ENCODE data around the gene NINL.
"Not testable (repeated sequence)": the region's sequence is repeated elsewhere in the genome, so short reads cannot be mapped to it uniquely, and the experiment has no call there.

Gene NINL

DNA sequence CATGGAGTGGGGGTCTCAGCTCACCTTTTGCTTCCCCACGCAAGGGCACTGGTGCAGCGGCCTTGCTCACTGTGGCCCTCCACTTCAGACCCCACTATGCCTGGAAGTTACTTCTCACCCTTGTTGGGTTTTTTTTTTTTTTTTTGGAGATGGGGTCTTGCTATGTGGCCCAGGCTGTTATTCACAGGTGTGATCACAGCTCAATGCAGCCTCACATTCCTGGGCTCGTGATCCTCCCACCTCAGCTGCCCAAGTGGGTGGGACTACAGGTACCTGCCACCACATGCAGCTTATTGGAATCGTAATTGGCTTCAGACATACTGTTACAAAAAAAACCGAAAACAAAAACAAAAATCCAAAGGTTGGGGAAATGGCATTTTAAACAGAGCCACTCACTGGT, 32.4 kb downstream of the NINL start:
- DNase-seq: no peak

DNA sequence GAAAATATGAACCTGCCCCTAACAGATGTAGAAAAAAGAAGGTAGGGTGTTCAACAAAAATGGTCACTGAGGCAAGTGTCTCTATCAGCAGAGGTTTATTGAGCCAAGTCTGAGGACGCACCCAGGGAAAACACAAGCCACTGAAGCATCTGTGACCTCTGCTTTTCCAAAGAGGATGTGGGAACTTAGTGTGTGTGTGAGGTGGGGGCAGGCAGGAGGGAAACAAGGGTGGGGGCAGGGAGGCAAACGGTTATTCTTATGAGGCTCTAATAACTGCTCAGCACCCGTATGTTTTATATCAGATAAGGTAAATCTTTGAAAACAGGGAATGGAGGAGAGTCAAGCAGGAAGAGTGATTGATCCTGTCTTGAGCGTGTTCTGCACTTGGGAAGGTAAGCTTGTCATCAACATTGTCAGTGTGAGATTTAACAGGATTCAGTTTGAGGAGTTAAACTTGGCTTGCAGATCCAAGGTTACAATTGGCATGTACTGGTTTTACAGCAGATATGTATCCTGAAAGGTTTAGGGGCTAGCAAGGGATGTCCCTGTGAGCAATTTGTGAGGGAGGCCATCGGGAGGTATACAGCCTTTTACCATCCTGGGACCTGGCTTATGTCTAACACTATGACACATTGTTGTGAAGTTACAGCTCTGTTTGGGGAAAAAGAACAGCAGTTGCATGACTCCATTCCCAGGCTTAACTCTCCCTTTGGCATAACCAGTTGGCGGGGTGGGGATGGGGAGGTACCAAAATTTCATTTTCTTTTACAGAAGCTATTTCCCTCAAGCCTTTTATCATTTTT, 33.7 kb downstream of the NINL start:
- no peak for DNase-seq

GRCh38 chr20:25550645-25551337, 34.5 kb downstream of the NINL start:
- DNase-seq: not testable (repeated sequence)

DNA sequence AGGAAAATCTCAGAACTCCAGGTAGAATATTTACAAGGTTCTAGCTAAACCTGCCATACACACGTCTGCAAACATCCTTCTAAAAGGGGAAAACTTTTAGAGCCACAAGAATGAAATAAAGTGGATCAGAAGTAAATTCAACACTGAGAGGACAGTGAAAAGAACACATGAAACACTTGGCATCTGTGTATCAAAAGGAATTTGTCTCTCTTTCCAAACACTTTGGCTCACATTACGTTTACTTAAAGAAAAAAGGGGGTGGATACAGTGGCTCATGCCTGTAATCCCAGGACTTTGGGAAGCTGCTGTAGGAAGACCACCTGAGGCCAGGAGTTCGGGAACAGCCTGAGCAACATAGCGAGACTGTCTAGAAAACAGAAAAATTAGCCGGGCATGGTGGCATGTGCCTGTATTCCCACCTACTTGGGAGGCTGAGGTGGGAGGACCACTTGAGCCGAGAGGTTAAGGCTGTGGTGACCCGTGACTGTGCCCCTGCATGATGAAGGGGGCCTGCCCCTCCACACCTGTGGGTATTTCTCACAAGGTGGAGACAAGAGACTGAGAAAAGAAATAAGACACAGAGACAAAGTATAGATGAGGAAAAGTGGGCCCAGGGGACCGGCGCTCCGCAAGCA, 35.4 kb downstream of the NINL start:
- DNase-seq: no peak

GRCh38 chr20:25549172-25549773, 36.1 kb downstream of the NINL start:
- DNase-seq: no peak

GRCh38 chr20:25548613-25549086, 36.7 kb downstream of the NINL start:
- no peak for DNase-seq

GRCh38 chr20:25547999-25548398, 37.3 kb downstream of the NINL start:
- no peak for DNase-seq

- DNase-seq: no peak
Measured at GRCh38 chr20:25547063-25547462, 38.3 kb downstream of the NINL start.

GRCh38 chr20:25546048-25546447, 39.3 kb downstream of the NINL start:
- DNase-seq: no peak

DNA sequence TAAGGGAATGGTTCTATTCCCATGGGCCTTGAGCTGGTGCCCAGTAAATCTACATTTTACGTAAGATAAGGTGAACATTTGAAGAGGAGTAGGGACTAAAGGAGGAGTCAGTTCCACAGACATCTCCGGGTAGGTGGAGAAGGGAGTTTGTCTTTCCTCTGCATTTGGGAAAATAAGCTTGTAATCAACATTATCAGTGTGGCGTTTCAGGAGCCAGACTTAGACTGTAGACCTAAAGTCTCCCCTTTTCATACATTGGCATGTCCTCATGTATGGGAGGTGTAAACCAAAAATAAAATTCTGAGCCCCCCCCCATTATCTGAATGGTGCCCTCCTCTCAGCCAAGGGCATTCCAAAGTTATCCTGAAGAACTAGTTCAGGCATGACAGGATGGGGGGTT, 40.2 kb downstream of the NINL start:
- no peak for DNase-seq

GRCh38 chr20:25544734-25545133, 40.6 kb downstream of the NINL start:
- DNase-seq: no peak

GRCh38 chr20:25544311-25544710, 41.0 kb downstream of the NINL start:
- DNase-seq: no peak

DNA sequence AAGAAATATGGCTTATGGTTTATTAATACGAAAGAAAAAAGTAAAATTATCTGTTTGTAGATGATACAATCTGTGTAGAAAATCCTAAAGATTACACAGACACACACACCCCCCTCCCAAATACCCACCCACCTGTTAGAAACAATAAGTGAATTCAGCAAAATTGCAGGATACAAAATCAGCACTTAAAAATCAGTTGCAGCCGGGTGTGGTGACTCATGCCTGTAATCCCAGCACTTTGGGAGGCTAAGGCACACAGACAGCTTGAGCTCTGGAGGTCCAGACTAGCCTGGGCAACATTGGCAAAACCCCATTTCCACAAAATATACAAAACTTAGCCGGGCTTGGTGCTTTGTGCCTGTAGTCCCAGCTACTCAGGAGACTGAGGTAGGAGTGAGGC, 42.3 kb downstream of the NINL start:
- DNase-seq: no peak

GRCh38 chr20:25541676-25542075, 43.7 kb downstream of the NINL start:
- DNase-seq: no peak

GRCh38 chr20:25539742-25540672, 45.3 kb downstream of the NINL start:
- no peak for DNase-seq

DNA sequence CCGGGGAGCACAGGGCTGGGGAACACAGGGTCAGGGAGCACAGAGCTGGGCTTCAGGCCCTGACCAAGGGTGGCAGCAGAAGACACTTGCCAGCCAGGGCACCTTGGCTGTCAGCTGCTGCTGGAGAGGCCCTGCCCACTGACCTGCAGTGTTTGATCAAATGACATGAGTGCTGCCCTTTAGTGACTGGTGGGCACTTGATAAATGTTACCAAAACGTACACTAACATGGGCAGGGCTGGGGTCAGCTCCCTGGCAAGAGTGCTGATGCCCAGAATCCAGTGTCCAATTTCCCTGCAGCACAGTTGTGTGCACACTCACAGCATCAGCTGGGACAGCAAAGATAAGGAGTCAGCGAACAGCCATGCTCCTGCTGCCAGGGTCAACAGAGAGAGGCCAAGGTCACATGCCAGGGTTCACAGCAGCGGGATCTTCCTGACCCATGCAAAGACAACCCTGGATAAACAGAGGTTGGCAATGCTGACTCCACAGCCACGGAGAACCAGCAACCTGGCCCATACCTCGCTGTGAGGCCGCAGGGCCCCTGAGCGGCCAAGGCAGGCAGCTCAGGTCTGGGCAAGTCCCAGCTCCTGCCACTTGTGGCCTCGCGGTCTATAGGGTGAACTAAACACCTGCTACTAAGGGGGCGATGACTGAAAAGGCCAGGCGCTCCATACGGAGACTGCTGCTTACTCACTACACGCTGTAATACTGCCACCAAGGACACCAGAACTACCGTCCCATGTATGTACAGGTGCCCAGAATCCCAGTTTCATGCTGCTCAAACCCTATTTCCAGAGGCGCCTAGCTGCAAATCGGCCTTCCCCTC, 46.3 kb downstream of the NINL start:
- DNase-seq: no peak

GRCh38 chr20:25537890-25538289, 47.4 kb downstream of the NINL start:
- DNase-seq: no peak

GRCh38 chr20:25535762-25536161, 49.6 kb downstream of the NINL start:
- DNase-seq: no peak

DNA sequence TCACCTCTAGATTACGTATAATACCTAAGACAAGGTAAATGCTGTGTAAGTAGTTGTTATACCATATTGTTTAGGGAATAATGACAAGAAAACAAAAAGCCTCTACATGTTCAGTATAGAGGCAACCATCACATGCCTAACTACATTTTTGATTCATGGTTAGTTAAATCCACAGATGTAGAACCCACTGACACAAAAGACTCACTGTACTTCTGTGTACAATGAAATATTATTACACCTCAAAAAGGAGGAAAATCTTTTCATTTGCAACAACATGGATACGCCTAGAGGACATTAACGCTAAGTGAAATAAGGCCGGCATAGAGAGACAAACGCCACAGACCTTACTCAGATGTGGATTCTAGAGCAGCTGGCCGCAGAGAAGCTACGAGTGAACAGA, 50.5 kb downstream of the NINL start:
- no peak for DNase-seq

DNA sequence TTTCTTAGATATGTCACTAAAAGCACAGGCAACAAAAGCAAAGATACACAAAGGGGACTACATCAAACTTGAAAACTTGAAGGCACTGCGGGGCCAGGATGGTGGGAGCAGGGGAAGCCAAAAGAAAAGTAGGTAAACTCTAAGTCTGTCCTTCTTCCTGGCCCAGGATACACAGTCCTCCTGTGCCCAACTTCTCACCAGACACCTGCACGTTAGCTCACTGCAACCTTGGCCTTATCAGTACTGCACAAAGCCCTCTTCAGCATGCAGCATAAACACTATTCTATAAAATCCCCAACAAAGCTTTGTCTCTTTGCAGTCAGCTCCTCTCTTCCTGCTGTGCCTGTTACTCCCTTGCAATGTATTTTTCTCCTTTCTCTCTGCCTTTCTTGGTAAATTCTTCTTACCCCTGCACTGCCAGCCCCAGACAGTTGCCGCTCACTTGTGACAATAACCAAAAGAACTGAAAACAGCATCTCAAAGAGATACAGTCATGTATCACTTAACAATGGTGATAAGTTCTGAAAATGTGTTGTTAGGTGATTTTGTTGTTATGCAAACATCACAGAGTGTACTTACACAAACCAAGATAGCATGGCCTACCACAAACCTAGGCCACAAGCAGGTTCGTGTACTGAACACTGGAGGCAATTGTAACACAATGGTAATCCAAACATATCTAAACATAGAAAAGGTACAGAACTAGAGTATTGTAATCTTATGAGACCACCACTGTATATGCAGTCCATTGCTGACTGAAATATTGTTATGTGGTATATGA, 51.2 kb downstream of the NINL start:
- no peak for DNase-seq
